Cardiac muscle cell (in vitro differentiated cells and primary cell): Measurements from ENCODE around the gene MYOM1. TPM values are rescaled to one million over a fixed set of nuclear protein-coding genes. Genes with fewer than 3 reads are reported as not detected.
"Not testable (repeated sequence)": the region's sequence is repeated elsewhere in the genome, so short reads cannot be mapped to it uniquely, and the experiment has no call there.

Experiments used
- DNase-seq, 2 donors: peaks; one replicate each; pipeline versions ENCODE4 v3.0.0 to v3.0.0-alpha.2; 2010 to 2017; ENCODE audit warnings: low read depth in 1 of 2, low spot score in 1 of 2
- H3K27ac ChIP-seq: fragments of 200-600 bp; sonication (generic); 2 replicates; pipeline ENCODE4 v1.5.1; 2016
- H3K27me3 ChIP-seq: fragments of 200-600 bp; sonication (generic); 2 replicates; pipeline ENCODE4 v1.6.0; 2016; ENCODE audit warnings: control low read depth
- H3K36me3 ChIP-seq: fragments of 200-600 bp; sonication (generic); 2 replicates; pipeline ENCODE4 v1.5.1; 2016; ENCODE audit warnings: control low read depth
- H3K4me1 ChIP-seq: fragments of 200-600 bp; sonication (generic); 2 replicates; pipeline ENCODE4 v1.8.1; 2017; ENCODE audit warnings: low read depth, mild to moderate bottlenecking, mixed run types
- H3K4me3 ChIP-seq: fragments of 200-600 bp; sonication (generic); 2 replicates; pipeline ENCODE4 v1.5.1; 2016; ENCODE audit warnings: mild to moderate bottlenecking
- H3K9me3 ChIP-seq: fragments of 200-600 bp; sonication (generic); 2 replicates; pipeline ENCODE4 v1.5.1; 2017; ENCODE audit warnings: low read depth, mild to moderate bottlenecking, control low read depth
- CTCF ChIP-seq: IDR thresholded peaks from 2 replicates; pipeline ENCODE4 v1.5.1; 2012; ENCODE audit warnings: low read depth, mild to moderate bottlenecking, low read length
- polyA plus RNA-seq: library from polyadenylated mRNA; unstranded; fragments of >200 nt; fragmentation: Nextera tagmentation; extraction: Ambion mirVana; gene quantifications from 2 replicates; pipeline ENCODE4 v1.2.1, GENCODE V29; 2016
- total RNA-seq: library from RNA; depleted of rRNA; stranded (reverse); fragments of >200 nt; gene quantifications from 2 replicates; pipeline ENCODE4 v1.2.3, GENCODE V29; 2016

MYOM1 gene
- total and polyA plus RNA-seq, 2 experiments from 2014 or later: 194 to 219 TPM

- DNase-seq: no peak
- H3K36me3 ChIP-seq: no peaks in the 10 kb centered on the region
- H3K27ac ChIP-seq: no peak overlapping the region
- TF ChIP-seq CTCF: no peak
- H3K4me1 ChIP-seq: peaks cover 21% of the 10 kb centered on the region
- no peaks in the 10 kb centered on the region for H3K9me3 ChIP-seq
- H3K4me3 ChIP-seq: no peak overlapping the region
- H3K27me3 ChIP-seq: no peaks in the 10 kb centered on the region
These were observed 187.0 kb downstream of the MYOM1 start for GRCh38 chr18:3032721-3033120.

GRCh38 chr18:3029215-3029952, 190.4 kb downstream of the MYOM1 start:
- Histone ChIP-seq H3K27ac (peak overlapping the region; percentile 97), H3K9me3 (no peaks in the 10 kb centered on the region), H3K27me3 (no peaks in the 10 kb centered on the region), H3K36me3 (no peaks in the 10 kb centered on the region), H3K4me1 (peaks cover 41% of the 10 kb centered on the region), H3K4me3 (no peak overlapping the region)
- DNase-seq: peak; percentile 43 to 69
- TF ChIP-seq CTCF: no peak

- H3K36me3 ChIP-seq, DNase-seq, H3K27me3 ChIP-seq, H3K9me3 ChIP-seq, H3K4me3 ChIP-seq: not testable (repeated sequence)
- Histone ChIP-seq H3K4me1 (peaks cover 41% of the 10 kb centered on the region), H3K27ac (peak overlapping the region; percentile 97)
These were observed 191.7 kb downstream of the MYOM1 start for GRCh38 chr18:3028115-3028514.

- H3K27me3 ChIP-seq: no peaks in the 10 kb centered on the region
- H3K36me3 ChIP-seq: no peaks in the 10 kb centered on the region
- peak overlapping the region; percentile 97 for H3K27ac ChIP-seq
- H3K4me3 ChIP-seq: no peak overlapping the region
- peaks cover 41% of the 10 kb centered on the region for H3K4me1 ChIP-seq
- H3K9me3 ChIP-seq: no peaks in the 10 kb centered on the region
- no peak for DNase-seq
- no peak for TF ChIP-seq CTCF
These were observed 192.3 kb downstream of the MYOM1 start for GRCh38 chr18:3027370-3027891.

GRCh38 chr18:3025544-3025943, 194.2 kb downstream of the MYOM1 start:
- Histone ChIP-seq H3K4me3 (no peak overlapping the region), H3K27ac (peak overlapping the region; percentile 97), H3K4me1 (peaks cover 41% of the 10 kb centered on the region), H3K27me3 (no peaks in the 10 kb centered on the region), H3K36me3 (no peaks in the 10 kb centered on the region), H3K9me3 (no peaks in the 10 kb centered on the region)
- no peak for TF ChIP-seq CTCF
- no peak for DNase-seq

- H3K27me3 ChIP-seq, DNase-seq, H3K27ac ChIP-seq: not testable (repeated sequence)
These were observed 196.2 kb downstream of the MYOM1 start for GRCh38 chr18:3023603-3024002.

More at GRCh38 chr18:3023603-3024002, 196.2 kb downstream of the MYOM1 start:
- not testable (repeated sequence) for H3K4me3 ChIP-seq, H3K9me3 ChIP-seq, H3K36me3 ChIP-seq
- peaks cover 27% of the 10 kb centered on the region for H3K4me1 ChIP-seq

Other genes starting within 250 kb of the MYOM1 start
- 29.2 and 50.8 TPM in 2 replicates for gene LPIN2, start 206.8 kb downstream of the MYOM1 start, total RNA-seq
- 18.1 and 27.4 TPM in 2 replicates for gene LPIN2, start 206.8 kb downstream of the MYOM1 start, polyA plus RNA-seq
- gene MYL12A, start 27.8 kb upstream of the MYOM1 start, total RNA-seq: 152 and 195 TPM in 2 replicates
- 321 and 420 TPM in 2 replicates for gene MYL12A, start 27.8 kb upstream of the MYOM1 start, polyA plus RNA-seq
- 74.8 and 137 TPM in 2 replicates for gene MYL12B, start 42.2 kb upstream of the MYOM1 start, total RNA-seq
- gene MYL12B, start 42.2 kb upstream of the MYOM1 start, polyA plus RNA-seq: 211 and 299 TPM in 2 replicates
- gene TGIF1, start 230.2 kb upstream of the MYOM1 start, total RNA-seq: 43.0 and 62.7 TPM in 2 replicates
- gene TGIF1, start 230.2 kb upstream of the MYOM1 start, polyA plus RNA-seq: 41.2 and 62.8 TPM in 2 replicates